Endothelial cell of umbilical vein (primary cell): ENCODE results near the gene STX8. TPM values are rescaled to one million over a fixed set of nuclear protein-coding genes. Genes with fewer than 3 reads are reported as not detected.

Experiments
- BruUV-seq: library from RNA; stranded (reverse); fragments of 400-500 nt; replicated peaks from 2 replicates; lab custom pipeline; 2021; lab: Mats Ljungman, UMichigan
- CTCF ChIA-PET: fragments of 300-600, 350-600 bp; sonication (Branson Sonifier 250); formaldehyde crosslinking; loops from one replicate; lab custom pipeline; 2021; ENCODE audit warnings: antibody characterized with exemption, inconsistent platforms; lab: Charles Lee
- POLR2A ChIA-PET: fragments of 300-600, 350-600 bp; sonication (Branson Sonifier 250); formaldehyde crosslinking; loops from one replicate; lab custom pipeline; 2021; ENCODE audit warnings: antibody characterized with exemption, inconsistent platforms; lab: Charles Lee
- DNase-seq: peaks from one replicate; pipeline ENCODE4 v3.0.0-alpha.2; 2011; ENCODE audit warnings: low read depth, low spot score
- FAIRE-seq: peaks from 2 replicates; lab custom pipeline; 2011; peaks lifted over from hg19 to GRCh38; lab: Jason Lieb, UNC
- H2AFZ ChIP-seq: 2 replicates; pipeline ENCODE4 v1.6.0; 2012; ENCODE audit warnings: low read depth, low read length, control low read depth, inconsistent platforms
- H3K27ac ChIP-seq: 2 replicates; pipeline ENCODE4 v1.5.1; 2011; ENCODE audit warnings: low read depth, mild to moderate bottlenecking, control low read depth, low read length, moderate library complexity; ENCODE audit not compliant: insufficient read depth
- H3K27me3 ChIP-seq, 2 experiments: 2 replicates each; pipeline versions ENCODE4 v1.6.0 to v1.6.1; 2011; ENCODE audit warnings: low read length in 2 of 2, mixed read lengths in 1 of 2; ENCODE audit not compliant: control insufficient read depth in 2 of 2, insufficient read depth in 2 of 2
- H3K36me3 ChIP-seq, 2 experiments: 2 replicates in 1 of 2; 3 replicates in 1 of 2; pipeline ENCODE4 v1.5.1; 2011; ENCODE audit warnings: low read length in 2 of 2, mild to moderate bottlenecking in 1 of 2, moderate library complexity in 1 of 2; ENCODE audit not compliant: control insufficient read depth in 2 of 2, insufficient read depth in 2 of 2; ENCODE audit errors: extremely low read depth in 1 of 2
- H3K4me1 ChIP-seq: 3 replicates; pipeline ENCODE4 v1.5.1; 2011; ENCODE audit warnings: mild to moderate bottlenecking, low read length; ENCODE audit not compliant: control insufficient read depth, insufficient read depth; ENCODE audit errors: extremely low read depth
- H3K4me2 ChIP-seq: 2 replicates; pipeline ENCODE4 v1.6.1; 2011; ENCODE audit warnings: low read length, control low read depth, mixed read lengths; ENCODE audit not compliant: insufficient read depth
- H3K4me3 ChIP-seq, 3 experiments: fragments of 200-600 bp in 1 of 3; sonication (generic), shearing (Covaris generic) in 1 of 3; replicated peaks in 1 of 3; 2 replicates each; pipeline ENCODE4 v1.5.1; 2011 to 2016; ENCODE audit warnings: control low read depth in 3 of 3, low read length in 3 of 3, mild to moderate bottlenecking in 2 of 3, inconsistent platforms in 1 of 3, low read depth in 1 of 3, moderate library complexity in 1 of 3; ENCODE audit not compliant: insufficient read depth in 1 of 3
- H3K79me2 ChIP-seq: 2 replicates; pipeline ENCODE4 v1.6.0; 2012; ENCODE audit warnings: low read length, inconsistent platforms; ENCODE audit not compliant: control insufficient read depth, insufficient read depth
- H3K9ac ChIP-seq: replicated peaks from 2 replicates; pipeline ENCODE3; 2011; ENCODE audit warnings: low read length, control low read depth; ENCODE audit not compliant: insufficient read depth; ENCODE audit errors: extremely low read depth
- H3K9me1 ChIP-seq: replicated peaks from 3 replicates; pipeline ENCODE4 v1.6.0; 2011; ENCODE audit warnings: mild to moderate bottlenecking, low read length; ENCODE audit not compliant: control insufficient read depth, insufficient read depth; ENCODE audit errors: extremely low read depth
- H3K9me3 ChIP-seq: replicated peaks from 2 replicates; pipeline ENCODE4 v1.5.1; 2012; ENCODE audit warnings: low read length, inconsistent platforms; ENCODE audit not compliant: control insufficient read depth, insufficient read depth
- H4K20me1 ChIP-seq: replicated peaks from 2 replicates; pipeline ENCODE3; 2011; ENCODE audit warnings: mild to moderate bottlenecking, low read length; ENCODE audit not compliant: control insufficient read depth, insufficient read depth; ENCODE audit errors: extremely low read depth
- CTCF ChIP-seq, 2 donors: IDR thresholded peaks; 1 replicate in 1 of 2; 2 replicates in 1 of 2; pipeline ENCODE4 v1.5.1; 2011; ENCODE audit warnings: low read length in 2 of 2, mild to moderate bottlenecking in 2 of 2, moderate library complexity in 2 of 2, control low read depth in 1 of 2, inconsistent platforms in 1 of 2, low read depth in 1 of 2; ENCODE audit not compliant: insufficient read depth in 1 of 2; ENCODE audit errors: extremely low read depth in 1 of 2
- EZH2 ChIP-seq: IDR thresholded peaks from 2 replicates; pipeline ENCODE4 v1.6.1; 2012; ENCODE audit warnings: borderline replicate concordance, low read depth, mild to moderate bottlenecking, moderate library complexity, low read length, inconsistent platforms; ENCODE audit not compliant: severe bottlenecking
- FOS ChIP-seq: IDR thresholded peaks from 2 replicates; pipeline ENCODE4 v1.6.1; 2011; ENCODE audit warnings: mild to moderate bottlenecking, low read length, moderate library complexity, borderline replicate concordance; ENCODE audit not compliant: insufficient read depth
- GATA2 ChIP-seq: IDR thresholded peaks from 2 replicates; pipeline ENCODE4 v1.7.0; 2011; ENCODE audit warnings: low read depth, mild to moderate bottlenecking, moderate library complexity, mixed read lengths, low read length; ENCODE audit not compliant: insufficient read length, insufficient read depth
- JUN ChIP-seq: IDR thresholded peaks from 2 replicates; pipeline ENCODE4 v1.6.1; 2011; ENCODE audit warnings: borderline replicate concordance, low read depth; ENCODE audit not compliant: insufficient read length, insufficient read depth
- MAX ChIP-seq: IDR thresholded peaks from 2 replicates; pipeline ENCODE4 v1.6.1; 2011; ENCODE audit not compliant: insufficient read depth, insufficient read length
- MYC ChIP-seq: IDR thresholded peaks from one replicate; pipeline ENCODE4 v1.6.1; 2011; ENCODE audit warnings: mild to moderate bottlenecking, low read depth, low read length
- POLR2A ChIP-seq: IDR thresholded peaks from 2 replicates; pipeline ENCODE4 v1.6.1; 2012; ENCODE audit warnings: low read depth, mild to moderate bottlenecking, control low read depth, low read length
- POLR2AphosphoS5 ChIP-seq: IDR thresholded peaks from 2 replicates; pipeline ENCODE4 v1.6.1; 2012; ENCODE audit warnings: low read depth, mild to moderate bottlenecking, control low read depth, low read length, moderate library complexity; ENCODE audit not compliant: insufficient read depth
- dilution Hi-C: fragments of 300-500 bp; cut with MboI; formaldehyde crosslinking; loops from one replicate; pipeline ENCODE4 v1.15.0; 2019; ENCODE audit warnings: low sequenced_read_pairs; ENCODE audit not compliant: extremely low pct_ligation_motif_present
- intact Hi-C: fragments of 100-400 bp; cut with micrococcal nuclease; formaldehyde crosslinking; loops from one replicate; pipeline ENCODE4 v1.10.0; 2022
- polyA plus RNA-seq, 4 experiments: library from polyadenylated mRNA; depleted of rRNA in 3 of 4; stranded (reverse) in 3 of 4; unstranded in 1 of 4; fragments of >200 nt; gene quantifications; 2 replicates each; pipeline versions ENCODE4 v1.2.1 to v1.2.3, GENCODE V29; 2011 to 2012; ENCODE audit warnings: missing spikeins in 1 of 4
- total RNA-seq: library from RNA; stranded (reverse); gene quantifications from 2 replicates; pipeline ENCODE4 v1.2.3, GENCODE V29; 2021

Gene STX8
- total and polyA plus RNA-seq, 2 donors (not counting 3 experiments of a cell fraction or from before 2014, with no cell fraction given) = 25.9 to 67.3 TPM

- Histone ChIP-seq H3K27me3 (no peaks in the 10 kb centered on the region), H3K36me3 (no peaks in the 10 kb centered on the region), H3K4me2 (no peak overlapping the region), H4K20me1 (no peaks in the 10 kb centered on the region), H3K27ac (no peak overlapping the region), H3K9me1 (no peaks in the 10 kb centered on the region), H3K9ac (no peak overlapping the region), H3K79me2 (no peaks in the 10 kb centered on the region), H2AFZ (no peak overlapping the region), H3K4me3 (no peak overlapping the region), H3K4me1 (no peaks in the 10 kb centered on the region), H3K9me3 (no peaks in the 10 kb centered on the region)
- ChIA-PET POLR2A (no interaction called here), CTCF (no interaction called here)
- dilution Hi-C loops = no loop called here
- intact Hi-C loops = no loop called here
- no peak for FAIRE-seq
- no peak for DNase-seq
- TF ChIP-seq POLR2A (no peak), MYC (no peak), FOS (no peak), MAX (no peak), POLR2AphosphoS5 (no peak), GATA2 (no peak), JUN (no peak), EZH2 (no peak), CTCF (IDR thresholded peaks at IDR 0.05; ENCODE audit: extremely low read depth in 1 of 2, insufficient read depth in 1 of 2, low read depth in 1 of 2, low read length in 2 of 2) (no peak)
- no TSS peak for BruUV-seq
These were observed 210.7 kb downstream of the STX8 start for GRCh38 chr17:9364837-9365430.
